ENCODE measurements around the gene NEO1.
"Not testable (repeated sequence)": the region's sequence is repeated elsewhere in the genome, so short reads cannot be mapped to it uniquely, and the experiment has no call there.

Gene NEO1

DNA sequence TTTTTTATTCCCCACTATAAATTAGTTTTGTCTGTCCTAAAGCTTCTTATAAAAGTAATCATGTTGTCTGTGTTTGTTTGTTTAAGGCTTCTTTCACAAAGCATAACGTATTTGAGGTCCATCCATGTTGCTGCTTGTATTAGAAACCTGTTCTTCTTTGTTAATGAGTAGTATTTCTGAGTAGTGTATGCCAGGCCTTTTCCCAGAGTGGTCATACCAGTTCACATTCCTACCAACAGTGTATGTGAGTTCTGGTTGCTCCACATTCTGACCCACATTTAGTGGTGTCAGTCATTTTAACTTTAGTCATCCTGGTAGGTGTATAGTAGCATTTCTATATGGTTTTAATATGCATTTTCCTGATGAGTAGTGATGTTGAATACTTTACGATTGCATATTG, 98.6 kb downstream of the NEO1 start:
- no peak for DNase-seq

DNA sequence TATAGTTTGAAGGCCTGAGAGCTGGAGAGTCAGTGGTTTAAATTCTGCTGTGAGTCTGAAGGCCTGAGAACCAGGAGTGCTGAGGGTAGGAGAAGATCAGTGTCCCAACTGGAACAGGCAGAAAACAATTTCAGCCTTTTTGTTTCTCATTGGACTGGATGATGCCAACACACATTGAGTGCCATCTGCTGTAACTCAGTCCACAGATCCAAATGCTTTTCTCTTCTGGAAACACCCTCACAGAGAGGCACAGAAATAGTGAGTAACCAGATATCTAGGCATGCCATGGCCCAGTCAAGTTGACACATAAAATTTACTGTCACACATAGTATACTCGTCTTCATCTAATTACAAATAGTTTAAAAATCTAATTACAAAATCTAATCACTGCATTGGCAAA, 100.8 kb downstream of the NEO1 start:
- DNase-seq = no peak

GRCh38 chr15:73153447-73153846, 101.2 kb downstream of the NEO1 start:
- DNase-seq = no peak

DNA sequence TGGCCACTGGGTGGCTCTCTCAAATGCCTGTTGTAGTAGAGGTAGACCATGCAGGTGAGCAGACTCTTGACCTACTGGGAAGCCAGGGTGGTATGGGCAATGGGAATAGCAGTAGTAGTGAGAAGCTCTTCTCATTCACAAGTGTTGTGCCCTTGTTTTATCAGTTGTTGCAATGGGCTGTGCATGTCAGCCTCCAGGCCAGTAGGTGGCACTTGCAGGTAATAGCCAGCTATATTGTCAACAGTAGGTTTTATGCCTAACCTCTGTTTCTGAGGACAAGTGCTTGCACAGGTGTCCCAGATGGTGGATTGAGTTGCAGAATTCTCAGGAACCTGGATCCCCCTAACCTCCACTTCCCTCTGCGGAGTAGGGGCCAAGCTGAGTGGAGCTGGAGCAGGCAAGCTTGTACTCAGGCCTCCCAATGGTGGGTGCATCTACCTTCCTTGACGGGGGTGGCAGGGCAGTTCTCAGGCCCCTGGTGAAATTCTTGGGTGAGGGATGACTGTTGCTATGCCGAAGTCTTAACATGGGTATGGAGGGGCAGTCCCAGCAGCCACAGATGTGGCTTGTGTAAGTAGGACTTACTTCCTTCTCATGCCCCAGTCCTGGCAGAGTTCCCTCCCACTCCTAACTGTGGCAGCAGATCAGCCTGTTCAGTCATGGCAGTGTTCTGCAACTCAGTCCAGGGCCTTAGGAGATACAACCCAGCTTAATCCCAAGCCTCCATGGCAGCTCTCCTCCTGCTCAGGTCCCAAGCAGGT, 104.3 kb downstream of the NEO1 start:
- no peak for DNase-seq

DNA sequence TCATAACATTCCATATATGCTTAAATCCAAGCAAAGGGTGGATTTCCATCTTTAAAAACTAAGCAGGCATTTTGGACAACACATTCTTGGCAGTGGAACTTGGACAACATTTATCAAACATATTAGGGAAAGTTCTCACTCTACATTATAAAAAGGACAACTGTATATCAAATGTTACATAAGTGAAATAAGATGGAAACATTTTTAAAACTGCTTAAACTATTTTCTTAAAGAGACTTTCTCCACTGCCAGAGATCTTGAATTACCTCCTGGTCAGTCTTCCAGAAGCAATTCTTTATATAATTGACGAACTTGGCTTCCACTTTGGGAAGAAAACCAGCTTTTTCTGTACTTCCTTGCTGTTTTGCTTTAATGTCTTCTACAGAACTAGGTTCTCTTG, 109.3 kb downstream of the NEO1 start:
- no peak for DNase-seq

DNA sequence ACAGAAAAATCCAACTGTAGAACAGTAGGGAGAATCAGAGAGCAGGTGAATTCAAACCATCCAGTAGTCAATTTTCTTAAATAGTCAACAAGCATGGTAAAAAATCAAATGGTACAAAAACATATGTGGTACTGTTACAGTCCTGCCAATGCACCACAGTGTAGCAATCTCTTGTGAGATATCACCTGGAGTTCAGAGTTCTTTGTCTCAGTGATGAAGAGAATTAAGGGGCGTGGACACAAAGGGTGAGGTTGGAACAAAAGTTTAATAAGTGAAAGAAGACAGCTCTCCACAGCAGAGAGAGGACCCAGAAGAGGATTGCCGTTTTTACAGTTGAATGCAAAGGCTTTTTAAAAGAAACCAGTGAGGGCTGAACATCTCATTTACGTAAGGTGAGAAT, 113.2 kb downstream of the NEO1 start:
- DNase-seq = no peak

DNA sequence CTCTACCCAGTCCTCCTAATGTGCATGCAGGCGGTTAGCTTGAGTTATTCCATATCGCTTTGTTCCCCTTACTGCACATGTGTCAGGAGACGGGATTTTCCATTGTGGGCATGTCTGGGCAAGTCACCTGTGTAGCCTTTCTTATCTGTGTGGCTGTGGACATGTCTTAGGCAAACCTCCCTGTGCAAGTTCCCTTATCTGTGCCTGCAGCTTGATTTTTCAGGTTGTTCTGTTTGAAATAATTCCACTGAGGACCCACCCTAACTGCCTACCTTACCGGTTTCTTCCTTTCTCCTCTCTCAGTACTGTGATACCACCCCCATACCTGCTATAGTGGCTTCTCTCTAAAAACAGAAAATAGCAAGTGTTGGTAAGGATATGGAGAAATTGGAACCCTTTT, 113.6 kb downstream of the NEO1 start:
- peak; percentile 20 for DNase-seq

DNA sequence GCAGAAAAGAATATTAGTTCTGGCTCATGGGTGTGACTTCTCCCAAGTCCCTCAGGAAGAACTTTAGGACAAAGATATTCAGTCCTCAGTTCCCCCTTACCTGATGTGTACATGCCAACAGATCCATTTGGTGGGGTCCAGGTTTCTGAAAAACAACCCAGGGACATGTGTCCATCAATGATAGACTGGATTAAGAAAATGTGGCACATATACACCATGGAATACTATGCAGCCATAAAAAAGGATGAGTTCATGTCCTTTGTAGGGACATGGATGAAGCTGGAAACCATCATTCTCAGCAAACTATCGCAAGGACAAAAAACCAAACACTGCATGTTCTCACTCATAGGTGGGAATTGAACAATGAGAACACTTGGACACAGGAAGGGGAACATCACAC, 114.4 kb downstream of the NEO1 start:
- DNase-seq = not testable (repeated sequence)

DNA sequence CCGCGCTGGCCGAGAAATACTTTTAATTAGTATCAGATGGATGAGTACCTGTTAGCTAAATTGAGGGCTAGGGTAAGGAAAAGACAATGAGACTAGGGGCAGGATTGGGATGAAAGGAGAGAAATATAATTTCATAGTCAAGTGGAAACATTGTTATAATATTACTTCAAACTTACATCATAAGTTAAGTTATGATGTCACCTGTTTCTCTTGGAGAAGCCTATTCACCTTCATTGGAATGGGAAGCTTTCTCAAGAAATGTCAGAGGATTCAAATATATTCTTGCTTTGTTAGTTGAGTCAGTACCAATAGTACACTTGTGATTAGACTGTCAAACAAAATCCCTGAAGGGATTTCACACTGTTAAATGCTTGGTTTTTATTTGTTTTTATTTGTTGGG, 116.2 kb downstream of the NEO1 start:
- DNase-seq = no peak

DNA sequence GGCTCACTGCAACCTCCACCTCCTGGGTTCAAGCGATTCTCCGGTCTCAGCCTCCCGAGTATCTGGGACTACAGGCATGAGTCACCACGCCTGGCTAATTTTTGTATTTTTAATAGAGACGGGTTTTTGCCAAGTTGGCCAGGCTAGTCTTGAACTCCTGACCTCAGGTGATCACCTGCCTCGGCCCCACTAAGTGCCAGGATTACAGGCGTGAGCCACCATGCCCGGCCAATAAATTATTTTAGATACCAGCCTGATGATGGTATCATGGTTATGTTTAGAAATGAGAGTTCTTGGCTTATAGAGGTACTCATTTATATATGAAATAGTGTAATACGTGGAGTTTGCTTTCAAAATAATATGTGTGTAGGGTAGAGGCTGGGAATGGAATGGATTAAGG, 119.4 kb downstream of the NEO1 start:
- no peak for DNase-seq

GRCh38 chr15:73172508-73172907, 120.2 kb downstream of the NEO1 start:
- no peak for DNase-seq

GRCh38 chr15:73174171-73174570, 121.9 kb downstream of the NEO1 start:
- DNase-seq = no peak

- DNase-seq = no peak
Observed at GRCh38 chr15:73175382-73175781, 123.1 kb downstream of the NEO1 start.

DNA sequence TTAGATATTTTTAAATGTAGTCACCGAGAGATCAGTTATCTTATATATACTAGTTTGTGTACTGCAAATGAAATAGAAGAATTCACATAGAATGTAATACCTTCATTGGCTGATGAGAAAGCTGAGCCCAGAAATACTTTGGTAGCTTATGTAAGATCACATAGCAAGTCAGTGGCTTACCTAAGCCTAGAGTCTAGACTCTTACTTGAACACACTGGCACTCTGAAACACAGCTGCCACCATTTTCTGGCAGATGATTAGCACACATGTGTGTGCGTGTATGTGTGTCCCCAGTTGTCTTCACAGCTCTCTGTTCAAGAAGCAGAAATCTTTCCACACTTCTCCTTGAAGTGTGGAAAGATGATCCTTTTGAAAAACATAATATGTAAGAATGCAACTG, 124.3 kb downstream of the NEO1 start:
- no peak for DNase-seq

- no peak for DNase-seq
Observed at GRCh38 chr15:73183071-73183470, 130.8 kb downstream of the NEO1 start.

DNA sequence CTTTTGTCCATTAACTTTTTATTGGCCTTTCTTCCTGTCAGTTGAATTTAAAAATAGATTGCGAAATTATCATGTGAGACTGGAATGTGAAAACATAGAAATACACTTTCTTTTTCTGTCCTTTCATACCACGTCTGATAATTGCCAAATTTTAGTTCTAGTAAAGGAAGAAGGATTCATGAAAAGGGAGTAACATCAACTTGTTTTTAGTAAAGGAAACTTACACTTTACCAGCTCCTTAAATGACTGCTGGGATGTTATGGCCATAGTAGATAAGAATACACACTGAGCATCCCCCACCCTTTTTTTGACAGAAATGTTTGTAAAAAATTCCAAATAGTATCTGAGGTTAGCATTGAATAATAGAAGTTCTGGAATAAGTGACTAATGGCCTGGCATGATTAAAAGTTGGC, 137.9 kb downstream of the NEO1 start:
- DNase-seq = peak; percentile 52

- DNase-seq = no peak
Observed at GRCh38 chr15:73195166-73195565, 142.9 kb downstream of the NEO1 start.

DNA sequence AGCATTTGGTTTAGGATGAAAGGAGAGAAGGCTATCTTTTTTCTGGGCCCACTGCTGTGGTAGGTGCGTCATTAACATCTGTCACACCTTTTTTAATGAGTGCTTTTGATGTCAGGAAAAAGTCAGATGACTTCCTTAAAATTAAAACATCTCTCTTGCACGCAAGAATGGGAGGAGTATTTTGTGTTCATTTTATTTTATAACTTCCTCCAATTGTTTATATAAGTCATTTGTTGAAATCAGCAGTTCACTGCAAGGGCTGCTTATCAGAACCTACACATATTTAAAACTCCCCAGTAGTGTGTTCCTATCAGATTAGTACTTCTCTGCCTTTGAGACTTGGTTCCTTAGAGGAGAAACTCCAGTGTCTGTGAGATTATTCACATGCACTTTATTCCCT, 143.8 kb downstream of the NEO1 start:
- DNase-seq = no peak

DNA sequence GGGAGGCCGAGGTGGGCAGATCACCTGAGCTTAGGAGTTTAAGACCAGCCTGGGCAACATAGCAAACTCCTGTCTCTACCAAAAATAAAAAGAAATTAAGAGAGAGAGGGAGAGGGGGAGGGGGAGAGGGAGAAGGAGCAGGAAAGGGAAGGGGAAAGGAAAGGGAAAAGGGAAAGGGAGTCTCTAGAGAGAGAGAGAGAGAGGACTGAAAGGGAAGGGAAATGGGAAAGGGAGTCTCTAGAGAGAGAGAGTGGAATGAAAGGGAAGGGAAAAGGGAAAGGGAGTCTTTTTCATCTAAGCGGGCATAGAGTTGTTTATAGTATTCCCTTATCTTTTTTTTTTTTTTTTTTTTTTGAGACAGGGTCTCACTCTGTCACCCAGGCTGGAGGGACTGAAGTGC, 148.1 kb downstream of the NEO1 start:
- DNase-seq = no peak

GRCh38 chr15:73210630-73211029, 158.4 kb downstream of the NEO1 start:
- DNase-seq = no peak

- no peak for DNase-seq
Observed at GRCh38 chr15:73212424-73212823, 160.2 kb downstream of the NEO1 start.

GRCh38 chr15:73221450-73221849, 169.2 kb downstream of the NEO1 start:
- not testable (repeated sequence) for DNase-seq

DNA sequence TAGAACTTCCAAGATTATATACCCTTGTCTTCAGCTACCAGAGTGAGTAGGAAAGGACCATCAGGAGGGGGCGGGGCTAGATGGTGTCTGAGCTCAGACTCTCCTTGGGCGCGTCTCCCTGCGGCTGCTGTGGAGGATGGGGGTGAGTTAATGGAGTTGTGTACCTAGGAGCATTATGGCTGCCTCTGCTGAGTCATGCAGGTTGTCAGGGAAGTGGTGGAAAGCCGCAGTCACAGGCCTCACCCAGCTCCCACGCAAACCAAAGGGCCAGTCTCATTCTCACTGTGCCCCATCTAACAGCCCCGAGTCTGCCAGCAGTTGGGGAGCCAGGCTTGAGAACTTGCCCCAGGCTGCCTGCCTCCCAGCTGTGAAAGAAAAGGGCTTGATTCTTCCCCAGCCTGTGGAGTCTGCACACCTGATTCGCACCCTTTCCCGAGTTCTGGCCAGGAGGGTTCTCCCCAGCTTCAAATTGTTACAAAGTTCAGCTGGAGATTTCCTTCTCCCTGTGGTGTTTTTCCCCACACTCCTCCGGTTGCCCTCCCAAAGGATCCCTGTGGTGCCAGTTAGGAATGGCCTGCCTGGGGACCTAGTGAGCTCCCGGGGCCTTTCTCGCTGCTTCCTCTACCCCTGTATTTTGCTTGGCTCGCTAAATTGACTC, 173.2 kb downstream of the NEO1 start:
- DNase-seq = peak; percentile 30

DNA sequence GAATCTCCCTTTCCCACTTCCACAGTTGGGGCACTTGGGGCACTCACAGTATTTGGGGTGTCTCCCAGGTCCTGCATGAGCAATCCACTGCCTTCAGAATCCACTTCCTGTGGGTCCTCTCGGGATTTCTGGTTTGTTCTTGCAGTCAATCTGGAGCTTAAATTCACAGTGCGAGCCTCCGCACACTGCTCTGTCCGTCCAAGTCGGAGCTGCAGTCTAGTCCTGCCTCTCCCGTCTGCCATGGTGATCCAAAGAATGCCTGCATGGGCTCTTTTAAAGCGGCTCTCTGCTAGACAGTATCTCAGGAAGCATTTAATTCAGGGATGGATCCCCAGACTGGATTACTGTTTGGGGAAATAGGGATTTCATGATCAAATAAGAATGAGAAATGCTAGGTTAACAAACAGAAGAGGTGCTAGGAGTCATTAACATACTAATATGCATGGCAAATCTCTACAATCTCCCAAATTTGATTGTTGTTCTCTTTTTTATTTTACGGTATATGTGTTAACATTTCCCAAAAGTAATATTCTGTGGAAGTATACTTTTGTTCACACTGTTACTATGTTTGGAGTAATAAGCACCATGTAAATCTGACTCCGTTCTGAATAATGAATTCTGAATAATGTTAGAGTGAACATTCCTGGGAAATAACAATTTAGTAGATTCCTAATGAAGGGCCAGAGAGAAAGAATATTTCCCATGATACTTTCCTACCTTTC, 174.0 kb downstream of the NEO1 start:
- DNase-seq = no peak

All from NCI-H226 (cell line).